SK-N-MC (cell line): ENCODE measurements around the gene SDK1.

Experiments
- EZH2 ChIP-seq: fragments of 200-600 bp; sonication (generic); IDR thresholded peaks from one replicate; pipeline ENCODE4 v1.6.1; 2017; ENCODE audit warnings: antibody characterized with exemption
- FOXP2 ChIP-seq: optimal IDR thresholded peaks from 2 replicates; pipeline ENCODE3; 2011; ENCODE audit warnings: mild to moderate bottlenecking, moderate library complexity; ENCODE audit not compliant: insufficient read depth; ENCODE audit errors: extremely low read length, control extremely low read depth
- POLR2AphosphoS5 ChIP-seq: IDR thresholded peaks from 2 replicates; pipeline ENCODE4 v1.6.1; 2012; ENCODE audit warnings: mild to moderate bottlenecking, low read depth, low read length, borderline replicate concordance

- TF ChIP-seq EZH2 = no peak
- no peak for TF ChIP-seq POLR2AphosphoS5
- TF ChIP-seq FOXP2 = no peak
Observed at GRCh38 chr7:4185136-4185535, 884.1 kb downstream of the SDK1 start.
